Rectal smooth muscle tissue (tissue), 1 donor: ENCODE data around the gene UGT2B15.
"Not testable (repeated sequence)": the region's sequence is repeated elsewhere in the genome, so short reads cannot be mapped to it uniquely, and the experiment has no call there.

Experiments
- H3K27ac ChIP-seq: one replicate; pipeline ENCODE4 v1.7.0; 2013; ENCODE audit warnings: low read depth, low read length, inconsistent platforms
- H3K27me3 ChIP-seq: one replicate; pipeline ENCODE4 v1.7.0; 2013; ENCODE audit warnings: low read length; ENCODE audit not compliant: control insufficient read depth, insufficient read depth
- H3K36me3 ChIP-seq: one replicate; pipeline ENCODE4 v1.7.0; 2013; ENCODE audit warnings: low read length; ENCODE audit not compliant: control insufficient read depth, insufficient read depth
- H3K4me1 ChIP-seq: one replicate; pipeline ENCODE4 v1.7.0; 2013; ENCODE audit warnings: low read length; ENCODE audit not compliant: control insufficient read depth, insufficient read depth
- H3K4me3 ChIP-seq: one replicate; pipeline ENCODE4 v1.7.0; 2013; ENCODE audit warnings: low read length
- H3K9ac ChIP-seq: one replicate; pipeline ENCODE4 v1.7.0; 2013; ENCODE audit warnings: low read length

UGT2B15 gene

DNA sequence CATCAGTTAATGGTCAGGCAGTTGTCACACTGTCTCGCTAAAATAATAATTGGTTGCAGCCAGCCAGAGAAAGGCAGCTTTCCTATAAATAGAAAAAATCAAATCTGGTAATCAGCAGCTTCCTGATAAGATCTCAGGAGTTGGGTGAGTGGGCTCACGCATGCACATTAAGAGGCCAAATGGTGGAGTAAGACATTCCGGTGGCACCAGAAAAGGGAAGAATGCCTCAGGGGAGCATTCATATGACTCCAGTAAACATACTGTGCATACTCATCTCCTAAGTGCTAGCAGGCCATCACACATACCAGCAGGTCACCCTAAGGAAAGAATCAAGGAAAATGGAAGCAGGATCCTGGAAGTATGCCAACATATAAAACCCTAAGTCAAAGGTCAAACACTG lies 40.1 kb downstream of the UGT2B15 start:
- no peak overlapping the region for H3K27ac ChIP-seq
- H3K4me1 ChIP-seq: no peaks in the 10 kb centered on the region
- H3K9ac ChIP-seq: no peak overlapping the region
- H3K4me3 ChIP-seq: no peak overlapping the region
- H3K36me3 ChIP-seq: no peaks in the 10 kb centered on the region
- no peaks in the 10 kb centered on the region for H3K27me3 ChIP-seq

DNA sequence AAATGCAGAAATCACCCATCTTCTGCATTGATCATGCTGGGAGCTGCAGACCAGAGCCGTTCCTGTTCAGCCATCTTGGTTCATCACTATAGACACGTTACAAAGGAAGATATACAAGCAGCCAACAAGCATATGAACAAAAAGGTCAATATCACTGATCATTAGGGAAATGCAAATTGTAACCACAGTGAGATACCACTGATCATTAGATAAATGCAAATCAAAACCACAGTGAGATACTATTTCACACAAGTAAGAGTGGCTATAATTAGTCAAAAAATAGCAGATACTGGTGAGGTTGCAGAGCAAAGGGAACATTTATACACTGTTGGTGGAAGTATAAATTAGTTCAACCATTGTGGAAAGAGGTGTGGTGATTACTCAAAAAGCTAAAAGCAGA lies 47.7 kb downstream of the UGT2B15 start:
- H3K9ac ChIP-seq, H3K4me1 ChIP-seq, H3K4me3 ChIP-seq, H3K36me3 ChIP-seq, H3K27me3 ChIP-seq, H3K27ac ChIP-seq: not testable (repeated sequence)

DNA sequence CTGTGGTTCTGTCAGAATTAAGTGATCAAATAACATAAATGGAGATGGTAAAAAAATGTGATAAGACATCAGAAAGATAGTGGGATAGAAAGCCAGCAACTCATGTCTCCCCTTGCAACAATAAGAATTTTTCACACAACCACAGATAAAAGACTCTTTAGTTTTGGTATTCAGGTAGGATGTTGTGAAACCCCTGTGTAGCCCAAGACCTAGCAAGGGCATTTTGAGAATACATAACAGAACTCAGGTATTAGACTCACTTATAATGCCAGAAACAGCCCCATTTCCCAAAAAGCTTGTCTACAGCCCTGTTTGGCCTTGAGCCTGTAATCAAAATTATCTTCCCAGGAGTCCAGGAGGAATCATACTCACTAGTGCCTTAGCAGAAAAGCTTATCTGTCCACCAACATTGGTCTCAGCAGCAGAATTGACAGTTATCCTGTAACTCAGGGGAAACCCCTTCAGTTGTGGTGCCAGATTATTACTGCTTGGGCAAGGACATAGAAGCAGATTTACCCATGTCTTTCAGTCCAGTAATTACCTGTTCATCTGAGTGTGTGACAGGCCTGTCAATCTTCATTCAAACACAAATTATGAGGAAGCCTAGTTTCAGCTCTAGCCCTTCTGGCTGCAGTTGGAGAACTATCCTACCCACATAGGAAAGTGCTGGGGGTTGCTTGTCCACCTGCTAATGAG lies 53.3 kb downstream of the UGT2B15 start:
- no peaks in the 10 kb centered on the region for H3K27me3 ChIP-seq
- H3K27ac ChIP-seq: no peak overlapping the region
- no peak overlapping the region for H3K4me3 ChIP-seq
- no peaks in the 10 kb centered on the region for H3K36me3 ChIP-seq
- no peak overlapping the region for H3K9ac ChIP-seq
- no peaks in the 10 kb centered on the region for H3K4me1 ChIP-seq

DNA sequence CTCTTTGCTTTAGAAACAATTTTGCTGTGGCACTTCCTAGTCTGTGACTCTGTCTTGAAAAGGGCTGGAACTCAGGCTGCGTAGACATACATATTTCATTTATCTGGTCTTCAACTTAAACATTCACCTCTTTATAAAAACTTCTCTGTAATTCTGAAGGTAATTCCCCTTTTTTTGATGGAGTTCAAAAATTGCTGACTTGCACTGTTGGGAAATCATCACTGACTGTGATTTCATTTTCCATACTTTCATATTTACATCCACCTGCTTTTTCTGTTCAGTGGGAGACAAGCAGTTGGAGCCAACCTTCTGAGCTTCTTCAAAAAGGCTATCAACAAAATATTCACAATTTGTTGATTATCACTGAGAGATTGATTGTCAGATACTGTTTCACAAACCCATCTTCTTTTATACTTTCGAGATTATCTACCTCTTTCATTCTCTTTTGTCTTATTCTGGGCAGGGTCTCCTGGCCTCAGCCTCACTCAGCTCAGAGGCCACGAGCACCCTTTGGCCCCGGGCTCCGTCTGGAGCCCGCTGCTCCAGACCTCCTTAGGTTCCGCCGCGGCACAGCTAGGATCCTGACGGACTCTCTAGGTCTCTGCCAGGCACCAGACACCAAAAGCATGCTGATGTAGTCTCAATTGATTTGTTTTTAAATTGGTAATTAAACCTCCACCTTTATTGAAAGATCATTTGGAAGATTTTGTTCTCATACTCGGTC lies 54.6 kb downstream of the UGT2B15 start:
- Histone ChIP-seq H3K27me3 (no peaks in the 10 kb centered on the region), H3K4me3 (no peak overlapping the region), H3K27ac (no peak overlapping the region), H3K4me1 (no peaks in the 10 kb centered on the region), H3K36me3 (no peaks in the 10 kb centered on the region), H3K9ac (no peak overlapping the region)

DNA sequence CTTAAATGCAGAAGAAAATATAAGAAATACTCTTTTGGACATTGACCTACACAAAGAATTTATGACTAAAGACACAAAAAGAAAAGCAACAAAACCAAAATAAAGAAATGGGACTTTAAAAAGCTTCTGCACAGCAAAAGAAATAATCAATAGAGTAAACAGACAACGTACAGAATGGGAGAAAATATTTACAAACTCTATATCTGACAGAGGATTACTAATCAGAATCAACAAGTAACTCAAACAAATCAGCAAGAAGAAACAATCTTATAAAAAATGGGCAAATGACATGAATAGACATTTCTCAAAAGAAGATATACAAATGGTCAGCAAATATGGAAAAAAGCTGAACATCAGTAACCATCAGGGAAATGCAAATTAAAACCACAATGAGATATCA lies 56.7 kb downstream of the UGT2B15 start:
- no peak overlapping the region for H3K4me3 ChIP-seq
- H3K27ac ChIP-seq: no peak overlapping the region
- H3K9ac ChIP-seq: no peak overlapping the region
- H3K27me3 ChIP-seq: no peaks in the 10 kb centered on the region
- no peaks in the 10 kb centered on the region for H3K36me3 ChIP-seq
- H3K4me1 ChIP-seq: no peaks in the 10 kb centered on the region

DNA sequence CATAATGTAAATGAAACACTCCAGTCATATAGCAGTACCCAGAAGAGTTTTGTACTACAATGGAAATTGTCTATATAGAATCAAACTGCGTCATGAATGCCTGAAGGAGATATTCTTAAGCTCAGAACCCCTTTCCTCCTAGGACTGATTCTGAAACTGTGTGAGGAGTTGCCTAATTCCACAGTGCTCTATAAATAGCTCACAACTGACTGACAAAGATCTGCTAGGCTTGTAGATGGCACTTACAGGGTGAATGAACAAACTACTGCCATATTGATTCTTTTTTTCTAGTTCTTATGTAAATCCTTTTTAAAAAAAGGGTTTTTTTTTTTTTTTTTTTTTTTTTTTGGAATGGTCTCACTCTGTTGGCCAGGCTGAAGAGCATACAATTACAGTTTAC lies 64.2 kb downstream of the UGT2B15 start:
- Histone ChIP-seq H3K27ac (no peak overlapping the region), H3K27me3 (no peaks in the 10 kb centered on the region), H3K4me3 (no peak overlapping the region), H3K9ac (no peak overlapping the region), H3K4me1 (no peaks in the 10 kb centered on the region), H3K36me3 (no peaks in the 10 kb centered on the region)

DNA sequence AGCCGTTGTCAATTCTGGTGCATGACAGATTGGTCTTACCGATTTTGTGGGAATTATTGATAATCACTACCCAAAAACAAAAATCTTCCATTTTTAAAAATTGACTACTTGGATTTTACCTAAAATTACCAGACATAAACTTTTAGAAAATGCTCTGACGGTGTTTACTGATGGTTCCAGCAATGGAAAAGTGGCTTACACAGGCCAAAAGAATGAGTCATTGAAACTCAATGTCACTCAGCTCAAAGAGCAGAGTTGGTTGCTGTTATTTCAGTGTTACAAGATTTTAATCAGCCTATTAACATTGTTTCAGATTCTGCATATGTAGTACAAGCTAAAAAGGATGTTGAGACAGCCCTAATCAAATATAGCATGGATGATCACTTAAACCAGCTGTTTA lies 71.3 kb downstream of the UGT2B15 start:
- H3K9ac ChIP-seq: no peak overlapping the region
- H3K36me3 ChIP-seq: no peaks in the 10 kb centered on the region
- no peak overlapping the region for H3K27ac ChIP-seq
- H3K27me3 ChIP-seq: no peaks in the 10 kb centered on the region
- H3K4me1 ChIP-seq: no peaks in the 10 kb centered on the region
- no peak overlapping the region for H3K4me3 ChIP-seq

DNA sequence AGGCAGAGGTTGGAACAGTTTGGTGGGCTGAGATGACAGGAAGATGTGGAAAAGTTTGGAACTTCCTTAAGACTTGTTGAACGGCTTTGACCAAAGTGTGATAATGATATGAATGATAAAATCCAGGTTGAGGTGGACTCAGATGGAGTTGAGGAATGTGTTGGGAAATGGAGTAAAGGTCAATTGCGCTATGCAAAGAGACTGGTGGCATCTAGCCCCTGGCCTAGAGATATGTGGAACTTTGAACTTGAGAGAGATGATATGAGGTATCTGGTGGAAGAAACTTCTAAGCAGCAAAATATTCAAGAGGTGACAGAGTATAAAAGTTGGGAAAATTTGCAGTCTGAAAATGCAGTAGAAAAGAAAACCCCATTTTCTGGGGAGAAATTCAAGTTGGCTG lies 73.0 kb downstream of the UGT2B15 start:
- H3K9ac ChIP-seq: no peak overlapping the region
- H3K4me1 ChIP-seq: no peaks in the 10 kb centered on the region
- no peak overlapping the region for H3K4me3 ChIP-seq
- H3K36me3 ChIP-seq: no peaks in the 10 kb centered on the region
- no peaks in the 10 kb centered on the region for H3K27me3 ChIP-seq
- no peak overlapping the region for H3K27ac ChIP-seq
